Tongue (tissue), 2 donors: ENCODE data around the gene FRMPD4. TPM values are rescaled to one million over a fixed set of nuclear protein-coding genes. Genes with fewer than 3 reads are reported as not detected.
A peak's percentile ranks its signal among the peaks of the same experiment; 100 is the strongest.
"Not testable (repeated sequence)": the region's sequence is repeated elsewhere in the genome, so short reads cannot be mapped to it uniquely, and the experiment has no call there.

Source experiments
- DNase-seq: peaks from one replicate; pipeline ENCODE4 v3.0.0-alpha.2; 2015
- total RNA-seq: library from RNA; depleted of rRNA; stranded (reverse); fragments of >200 nt; gene quantifications from one replicate; pipeline ENCODE4 v1.2.3, GENCODE V29; 2014

Gene FRMPD4
- 0.41 TPM for total RNA-seq

DNA sequence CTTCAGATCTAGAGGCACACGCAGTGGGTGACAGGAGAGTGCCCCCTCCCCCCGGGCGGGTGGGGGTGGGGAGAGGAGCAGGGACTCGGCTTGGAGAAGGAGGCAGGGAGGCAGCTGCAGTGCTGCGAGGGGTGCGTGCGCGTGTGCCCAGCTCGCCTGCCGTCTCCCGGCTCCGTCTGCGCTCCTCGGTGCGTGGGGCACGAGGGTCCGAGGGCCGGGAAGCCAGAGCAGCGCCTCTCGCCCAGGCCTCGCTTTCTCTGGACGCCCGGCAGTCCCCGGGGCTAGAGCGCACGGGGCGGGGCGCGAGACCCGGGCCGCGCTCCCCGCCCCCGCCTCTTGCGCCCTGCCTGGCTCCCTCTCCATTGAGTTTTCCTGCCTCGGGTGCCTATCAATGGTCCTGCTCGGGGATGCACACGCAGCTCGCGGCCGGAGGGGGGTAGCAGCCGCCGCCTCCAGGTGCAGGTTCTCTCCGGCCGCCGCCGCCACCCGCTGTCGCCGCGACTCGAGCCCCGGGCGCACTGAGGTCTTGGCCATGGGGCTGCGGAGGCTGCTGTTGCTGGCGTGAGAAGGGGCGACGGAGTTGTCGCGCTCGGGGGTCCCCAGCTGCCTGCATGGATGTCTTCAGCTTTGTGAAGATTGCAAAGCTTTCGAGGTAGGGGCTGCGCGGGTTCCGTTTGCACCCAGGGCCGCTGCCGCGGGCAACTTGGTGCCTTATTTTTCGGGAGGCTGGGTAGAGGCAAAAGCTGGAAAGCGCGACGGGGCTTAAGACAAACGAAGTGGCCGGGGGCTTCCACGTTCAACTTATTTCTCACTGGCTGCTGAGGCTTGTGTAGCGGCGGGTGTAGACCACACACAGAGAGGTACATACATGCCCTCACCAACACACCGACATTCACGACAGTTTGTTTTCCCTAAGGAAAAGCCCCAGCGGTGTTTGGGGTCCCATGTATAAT is at the start of gene FRMPD4:
Gene FRMPD4 (plus strand): TSS at position 113 of the 953 bp plus-strand sequence. CDS start 499 bp downstream, at position 612.
- DNase-seq = peak; percentile 18

DNA sequence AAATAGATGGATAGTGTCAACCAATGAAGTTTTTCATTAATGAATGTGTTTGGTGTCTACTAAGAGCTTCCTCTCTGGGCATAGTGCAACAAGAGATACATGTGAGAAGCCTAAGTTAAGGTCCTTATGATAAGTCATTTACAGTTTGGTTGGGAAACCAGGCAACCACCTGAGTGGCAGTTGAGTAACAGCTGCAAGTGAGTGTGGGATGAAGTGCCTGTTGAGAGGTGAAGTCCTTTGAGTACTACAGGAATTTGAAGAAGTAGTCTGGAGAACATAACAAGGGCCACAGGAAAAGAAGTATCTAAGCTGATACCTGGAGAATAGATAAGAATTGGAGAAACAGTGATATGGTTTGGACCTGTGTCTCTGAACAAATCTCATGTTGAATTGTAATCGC is 48.5 kb upstream of the FRMPD4 start:
- DNase-seq = no peak

DNA sequence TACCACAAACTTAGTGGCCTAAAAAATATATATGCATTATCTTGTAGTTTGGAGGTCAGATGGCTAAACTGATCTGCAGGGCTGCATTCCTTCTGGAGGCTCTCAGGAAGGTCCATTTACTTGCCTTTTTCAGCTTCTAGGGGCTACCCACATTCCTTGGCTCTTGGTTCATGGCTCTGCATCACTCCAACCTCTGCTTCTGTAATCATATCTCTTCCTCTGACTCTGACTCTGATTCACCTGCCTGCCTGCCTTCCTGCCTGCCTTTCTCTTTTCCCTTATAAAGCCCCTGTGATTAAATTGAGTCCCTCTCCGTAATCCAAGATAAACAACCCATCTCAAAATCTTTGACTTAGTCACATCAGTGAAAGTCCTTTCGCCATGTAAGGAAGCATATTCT is 25.0 kb upstream of the FRMPD4 start:
- no peak for DNase-seq

DNA sequence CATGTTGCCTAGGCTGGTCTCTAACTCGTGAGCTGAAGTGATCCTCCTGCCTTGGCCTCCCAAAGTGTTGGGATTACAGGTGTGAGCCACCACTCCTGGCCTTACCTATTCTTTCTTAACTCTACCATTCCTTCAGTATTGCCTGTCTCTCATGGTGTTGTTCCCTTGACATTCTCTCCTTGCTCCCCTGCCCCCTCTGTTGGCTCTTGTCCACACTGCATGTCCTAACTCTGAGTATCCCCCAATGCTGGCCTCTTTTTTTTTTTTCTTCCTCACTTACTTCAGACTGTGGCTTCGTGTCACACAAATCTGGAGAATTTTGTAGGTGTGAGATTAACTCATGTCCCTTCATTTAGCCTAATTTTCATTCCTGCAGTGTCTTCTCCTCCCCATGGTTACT is 22.9 kb upstream of the FRMPD4 start:
- no peak for DNase-seq

DNA sequence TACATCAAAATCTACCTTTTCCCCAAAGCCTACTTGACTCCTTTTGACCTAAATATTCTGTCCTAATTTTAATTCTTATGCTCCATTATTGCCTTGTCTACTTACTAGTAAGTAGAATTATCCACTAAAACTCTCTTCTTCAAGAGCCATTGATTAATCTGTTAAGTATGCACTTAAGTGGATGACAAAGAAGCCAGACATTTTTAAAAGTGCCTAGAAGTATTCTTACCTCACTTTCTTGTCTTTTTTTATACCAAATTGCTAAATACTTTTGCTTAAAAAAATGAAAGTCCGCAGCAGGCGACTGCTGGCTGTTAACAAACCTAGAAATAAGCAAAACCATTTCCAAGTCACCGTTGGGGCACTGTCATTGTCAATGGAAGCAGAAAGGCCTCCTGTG is 20.1 kb upstream of the FRMPD4 start:
- no peak for DNase-seq

DNA sequence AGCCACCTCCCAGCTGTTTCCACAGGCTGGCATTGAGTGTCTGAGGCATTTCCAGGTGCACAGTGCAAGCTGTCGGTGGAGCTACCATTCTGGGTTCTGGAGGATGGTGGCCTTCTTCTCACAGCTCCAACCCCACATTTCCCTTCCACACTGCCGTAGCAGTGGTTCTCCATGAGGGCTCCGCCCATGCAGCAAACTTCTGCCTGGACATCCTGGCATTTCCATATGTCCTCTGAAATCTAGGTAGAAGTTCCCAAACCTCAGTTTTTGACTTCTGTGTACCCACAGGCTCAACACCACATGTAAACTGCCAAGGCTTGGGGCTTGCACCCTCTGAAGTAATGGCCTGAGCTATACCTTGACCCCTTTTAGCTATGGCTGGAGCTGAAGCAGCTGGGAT is 10.3 kb upstream of the FRMPD4 start:
- DNase-seq = no peak

DNA sequence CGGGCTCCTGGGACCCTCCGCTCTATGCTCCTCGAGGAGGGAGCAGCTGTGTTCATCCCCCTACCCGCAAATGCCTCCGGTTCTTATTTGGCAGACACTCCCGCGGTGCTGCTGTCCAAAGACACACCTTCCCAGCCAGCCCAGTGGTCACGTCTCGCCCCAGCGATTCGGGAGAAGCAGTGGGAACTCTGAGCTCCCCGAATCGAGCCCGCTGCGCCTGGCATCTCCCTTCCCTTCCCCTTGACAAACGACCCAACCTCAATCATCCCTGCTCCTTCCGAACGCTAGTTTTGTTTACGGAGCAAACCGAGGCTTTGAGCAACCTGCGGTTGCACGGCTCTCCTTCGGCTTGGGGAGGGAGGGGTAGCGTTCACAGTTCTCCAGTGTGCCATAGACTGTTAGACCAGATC is 317 bp upstream of the FRMPD4 start:
- DNase-seq = peak; percentile 8

DNA sequence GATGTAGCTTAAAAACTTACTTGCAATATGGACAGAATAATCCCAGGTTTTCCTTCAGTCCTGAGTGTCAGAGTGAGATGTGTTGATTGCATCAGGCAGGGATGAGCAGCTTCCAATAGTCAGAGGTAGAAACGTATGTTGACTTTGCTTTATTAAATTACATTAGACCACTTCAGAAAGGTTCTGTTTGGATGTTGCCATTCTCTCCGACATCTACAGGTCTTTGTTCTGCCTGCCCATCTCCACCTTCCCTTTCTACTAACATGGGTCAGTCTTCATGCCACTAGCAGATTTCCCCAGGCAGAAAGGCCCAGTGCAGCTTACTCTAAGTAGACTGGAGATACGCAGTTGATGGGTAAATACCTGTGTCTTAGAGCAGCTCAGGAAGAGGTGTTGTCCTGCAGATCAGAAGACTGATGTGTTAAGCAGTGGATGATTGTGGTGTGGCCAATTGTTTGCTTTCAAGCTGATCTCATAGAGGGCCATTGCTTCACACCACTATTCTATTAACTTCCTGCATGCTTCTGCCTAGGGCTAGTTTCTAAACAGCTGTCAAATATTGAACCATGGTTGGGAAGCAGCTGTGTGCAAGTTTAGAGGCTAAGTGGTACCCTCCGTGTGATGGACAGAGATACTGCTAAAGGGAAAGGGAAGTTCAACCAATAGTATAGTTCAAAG is 1.8 kb downstream of the FRMPD4 start:
- no peak for DNase-seq

DNA sequence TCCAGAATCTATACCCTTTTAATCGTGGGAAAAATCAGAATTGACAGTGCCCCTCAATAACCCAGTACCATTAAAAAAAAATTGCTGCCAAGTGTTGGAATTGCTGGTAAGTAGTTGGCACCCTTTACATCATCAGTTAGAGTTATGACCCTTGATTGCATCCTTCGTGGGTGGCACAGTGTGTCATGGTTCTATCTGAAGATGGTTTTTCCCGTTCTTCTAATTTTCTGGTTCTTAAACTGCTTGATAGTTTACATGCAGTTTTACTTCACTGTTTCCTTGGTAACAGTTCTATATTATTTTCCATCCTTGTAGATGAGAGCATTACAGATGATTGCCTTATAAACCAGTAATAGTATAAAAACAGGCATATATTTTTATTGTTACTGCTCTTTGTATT is 3.2 kb downstream of the FRMPD4 start:
- no peak for DNase-seq

DNA sequence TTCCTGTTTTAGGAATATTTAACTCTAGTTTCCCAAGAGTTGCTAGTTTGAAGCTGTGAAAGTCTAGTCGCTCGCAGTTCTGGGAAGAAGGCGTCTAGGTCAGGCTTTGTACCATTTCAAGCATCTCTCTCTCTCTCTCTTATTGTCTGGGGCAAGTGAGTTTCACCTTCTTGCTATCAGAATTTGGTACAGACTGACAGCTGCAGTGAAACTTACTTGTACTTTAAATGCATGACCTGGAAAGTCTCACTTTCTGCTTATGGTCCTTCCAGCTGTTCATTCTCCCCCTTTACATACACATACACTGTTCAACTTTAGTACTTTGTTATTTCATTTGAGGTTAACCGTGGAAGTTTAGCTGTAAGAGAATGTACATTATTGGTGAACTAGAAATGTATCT is 4.4 kb downstream of the FRMPD4 start:
- no peak for DNase-seq

DNA sequence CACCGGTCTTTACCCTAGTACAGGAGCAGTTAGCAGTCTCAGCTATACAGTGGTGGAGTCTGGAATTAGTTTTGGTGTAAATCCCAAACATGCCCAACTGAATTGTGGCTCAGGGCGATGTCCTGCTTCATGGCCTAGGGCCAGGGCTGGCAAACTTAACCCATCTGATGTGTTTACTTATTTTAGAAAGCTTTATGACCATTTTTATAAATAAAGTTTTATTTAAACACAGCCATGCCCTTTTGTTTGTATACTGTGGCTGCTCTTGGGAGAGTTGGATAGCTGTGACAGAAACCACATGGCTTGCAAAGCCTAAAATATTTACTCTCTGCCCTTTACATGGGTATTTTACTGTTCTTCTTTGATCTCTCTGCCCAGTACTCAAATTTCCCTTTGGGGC is 7.1 kb downstream of the FRMPD4 start:
- no peak for DNase-seq

DNA sequence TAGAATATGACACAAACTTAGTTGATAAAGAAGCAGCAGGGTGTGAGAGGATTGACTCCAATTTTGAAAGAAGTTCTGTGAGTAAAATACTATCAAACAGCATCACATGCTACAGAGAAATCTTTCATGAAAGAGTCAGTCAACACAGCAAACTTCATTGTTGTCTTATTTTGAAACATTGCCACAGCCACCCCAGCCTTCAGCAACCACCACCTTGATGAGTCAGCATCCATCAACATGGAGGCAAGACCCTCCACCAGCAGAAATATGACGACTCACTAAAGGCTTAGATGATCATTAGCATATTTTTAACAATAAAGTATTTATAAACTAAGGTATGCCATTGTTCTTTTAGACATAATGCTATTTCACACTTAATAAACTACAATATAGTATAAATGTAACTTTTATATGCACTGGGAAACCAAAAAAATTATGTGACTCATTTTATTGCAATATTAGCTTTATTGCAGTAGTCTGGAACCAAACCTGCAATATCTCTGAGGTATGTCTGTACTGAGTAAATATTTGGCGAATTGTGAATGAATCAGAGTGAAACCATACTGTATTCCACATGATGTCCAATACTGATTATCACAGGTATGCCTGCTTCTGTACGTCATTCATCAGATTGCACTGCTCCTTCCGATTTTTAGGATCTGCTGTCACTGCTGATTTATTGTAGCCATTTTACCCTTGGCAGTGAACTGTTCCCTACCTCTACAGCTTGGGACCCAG is 11.6 kb downstream of the FRMPD4 start:
- no peak for DNase-seq

DNA sequence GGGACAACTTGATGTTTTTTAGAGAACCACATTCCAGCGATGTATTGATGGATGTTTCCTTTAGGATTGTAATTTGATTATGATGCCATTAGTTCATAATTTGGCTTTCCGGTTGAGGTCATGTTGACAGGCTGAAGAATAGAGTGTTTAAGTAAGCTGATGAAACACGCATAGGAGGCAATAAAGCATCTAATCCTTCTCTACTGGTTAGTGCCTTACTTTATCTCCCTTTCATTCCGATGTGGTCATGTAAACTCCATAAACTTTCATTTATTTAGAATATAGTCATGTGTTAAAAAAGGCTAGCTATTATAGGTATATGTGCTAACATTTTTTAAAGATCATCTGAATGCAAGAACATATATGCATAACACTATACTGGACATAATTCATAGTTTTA is 15.0 kb downstream of the FRMPD4 start:
- no peak for DNase-seq

DNA sequence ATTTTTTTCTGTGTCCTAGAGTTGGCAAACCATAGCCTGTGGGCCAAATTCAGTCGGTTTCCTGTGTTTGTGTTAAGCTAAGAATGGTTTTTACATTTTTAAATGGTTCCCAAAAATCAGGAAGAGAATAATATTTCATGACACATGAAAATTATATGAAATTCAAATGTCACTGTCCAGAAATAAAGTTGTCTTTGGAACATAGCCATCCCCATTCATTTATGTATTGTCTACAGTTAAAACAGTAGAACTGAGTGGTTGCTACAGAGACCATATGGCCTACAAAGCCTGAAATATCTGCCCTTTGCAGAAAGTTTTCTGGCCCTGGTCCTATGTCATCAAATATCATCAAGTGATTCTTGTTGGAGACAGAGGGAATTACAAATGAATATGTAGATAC is 15.5 kb downstream of the FRMPD4 start:
- DNase-seq = peak; percentile 10

DNA sequence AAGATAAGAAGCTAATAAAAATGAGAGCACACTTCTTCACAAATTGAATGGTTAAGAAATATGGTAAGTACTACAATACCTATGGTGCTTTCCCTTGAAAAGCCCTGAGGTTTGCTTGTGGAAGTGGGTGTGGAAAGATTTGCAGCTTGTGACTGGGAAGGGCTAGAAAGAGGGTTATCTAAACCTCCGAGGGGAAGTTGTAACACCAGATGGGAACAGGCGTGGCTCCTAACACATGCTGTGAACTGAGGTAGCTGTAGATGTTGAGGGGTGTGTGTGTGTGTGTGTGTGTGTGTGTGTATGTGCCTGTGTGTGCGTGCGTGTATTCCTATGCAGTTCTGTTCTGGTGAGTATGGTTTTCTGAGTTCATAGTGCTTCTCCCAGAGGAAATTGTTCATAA is 21.5 kb downstream of the FRMPD4 start:
- DNase-seq = no peak

DNA sequence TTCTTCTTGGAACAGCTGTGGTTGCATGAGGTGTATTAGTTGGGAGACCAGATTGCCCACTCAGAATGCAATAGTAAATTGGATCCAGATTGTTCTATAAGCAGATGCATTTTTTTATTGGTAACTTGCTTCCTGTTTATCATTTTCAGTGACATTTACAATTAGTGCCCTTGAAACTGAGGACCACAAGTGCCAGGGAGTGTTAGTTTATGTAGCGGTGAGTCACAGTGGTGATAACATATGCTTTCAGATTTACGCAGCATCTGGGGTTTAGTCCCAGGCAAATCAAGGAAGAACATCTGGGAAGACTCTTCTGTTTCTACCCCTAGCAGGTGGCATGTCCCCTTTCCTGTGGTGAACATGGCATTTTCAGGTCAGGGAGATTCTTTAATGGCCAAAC is 24.1 kb downstream of the FRMPD4 start:
- no peak for DNase-seq

DNA sequence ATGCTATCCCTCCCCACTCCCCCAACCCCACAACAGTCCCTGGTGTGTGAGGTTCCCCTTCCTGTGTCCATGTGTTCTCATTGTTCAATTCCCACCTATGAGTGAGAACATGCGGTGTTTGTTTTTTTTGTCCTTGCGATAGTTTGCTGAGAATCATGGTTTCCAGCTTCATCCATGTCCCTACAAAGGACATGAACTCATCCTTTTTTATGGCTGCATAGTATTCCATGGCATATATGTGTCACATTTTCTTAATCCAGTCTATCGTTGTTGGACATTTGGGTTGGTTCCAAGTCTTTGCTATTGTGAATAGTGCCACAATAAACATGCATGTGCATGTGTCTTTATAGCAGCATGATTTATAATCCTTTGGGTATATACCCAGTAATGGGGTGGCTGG is 25.9 kb downstream of the FRMPD4 start:
- not testable (repeated sequence) for DNase-seq

DNA sequence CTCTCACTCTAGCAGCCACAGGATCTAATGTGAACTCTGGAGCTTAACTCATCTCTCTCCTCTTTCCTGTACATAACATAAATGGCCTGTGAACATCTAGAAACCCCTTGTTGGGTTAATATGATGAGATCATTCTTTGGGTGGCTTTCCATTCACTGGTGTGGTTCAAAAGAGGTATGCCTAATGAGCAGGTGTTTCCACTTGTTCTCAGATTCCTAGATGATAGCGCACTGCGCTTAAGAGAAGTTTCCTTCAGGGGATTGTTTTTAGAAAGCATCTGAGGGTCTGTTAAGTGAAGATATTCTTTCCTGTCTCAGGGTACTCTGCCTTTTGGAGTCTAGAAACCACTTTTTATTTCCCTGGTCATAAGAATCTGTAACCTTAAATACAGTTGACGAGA is 32.5 kb downstream of the FRMPD4 start:
- DNase-seq = no peak

DNA sequence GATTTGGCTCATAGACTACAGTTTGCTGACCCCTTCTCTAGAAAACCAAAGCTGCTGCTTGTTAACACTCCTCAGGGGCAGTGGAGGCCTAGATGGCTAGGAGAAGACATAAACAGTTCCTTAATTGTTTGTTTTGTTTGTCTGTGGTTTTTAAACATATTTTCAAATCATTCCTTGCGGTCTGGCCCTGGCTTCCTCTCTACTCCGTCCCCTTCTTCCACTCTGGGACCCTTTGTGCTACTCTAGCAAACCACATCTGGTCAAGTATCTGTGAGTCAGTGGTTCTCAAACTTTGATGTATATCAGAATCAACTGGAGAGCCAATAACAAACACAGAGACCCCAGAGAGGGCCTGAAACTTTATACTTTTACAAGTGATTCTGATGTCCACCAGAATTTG is 36.1 kb downstream of the FRMPD4 start:
- DNase-seq = no peak

DNA sequence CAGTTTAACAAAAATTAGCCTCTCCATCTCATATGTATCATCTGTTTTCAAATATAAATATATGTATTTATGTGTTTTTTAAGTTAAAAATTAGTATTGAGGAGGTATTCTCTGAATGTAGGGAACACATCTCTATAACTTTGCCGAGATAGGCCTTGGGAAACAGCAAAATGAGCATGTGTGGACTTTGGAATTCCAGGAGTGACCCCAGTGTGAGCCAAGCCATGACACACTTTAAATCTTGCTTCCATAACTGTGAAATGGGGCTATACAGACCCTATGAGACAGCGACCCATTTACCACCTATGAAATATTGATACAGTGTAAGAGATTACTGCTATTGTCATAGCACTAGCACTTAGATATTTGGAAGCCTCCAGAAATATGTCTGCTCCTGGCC is 58.8 kb downstream of the FRMPD4 start:
- no peak for DNase-seq

DNA sequence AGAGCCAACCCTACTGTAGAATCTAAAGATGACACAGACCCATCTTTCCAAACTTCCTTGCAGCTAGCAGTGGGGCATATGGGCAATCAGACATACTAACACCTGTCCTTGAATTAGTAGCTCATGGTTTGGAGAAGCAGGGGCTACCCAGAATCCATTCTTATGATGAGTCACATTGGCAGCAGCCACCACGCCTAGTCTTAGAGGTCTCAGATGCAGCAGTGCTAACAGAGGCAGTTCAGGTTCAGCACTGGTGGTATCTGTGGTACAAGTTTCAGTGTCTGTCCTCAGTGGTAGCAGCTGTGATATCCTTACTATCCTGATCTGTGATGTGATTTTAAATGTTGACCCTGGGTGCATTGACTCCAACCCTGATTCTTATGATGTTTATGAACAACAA is 68.1 kb downstream of the FRMPD4 start:
- DNase-seq = no peak

DNA sequence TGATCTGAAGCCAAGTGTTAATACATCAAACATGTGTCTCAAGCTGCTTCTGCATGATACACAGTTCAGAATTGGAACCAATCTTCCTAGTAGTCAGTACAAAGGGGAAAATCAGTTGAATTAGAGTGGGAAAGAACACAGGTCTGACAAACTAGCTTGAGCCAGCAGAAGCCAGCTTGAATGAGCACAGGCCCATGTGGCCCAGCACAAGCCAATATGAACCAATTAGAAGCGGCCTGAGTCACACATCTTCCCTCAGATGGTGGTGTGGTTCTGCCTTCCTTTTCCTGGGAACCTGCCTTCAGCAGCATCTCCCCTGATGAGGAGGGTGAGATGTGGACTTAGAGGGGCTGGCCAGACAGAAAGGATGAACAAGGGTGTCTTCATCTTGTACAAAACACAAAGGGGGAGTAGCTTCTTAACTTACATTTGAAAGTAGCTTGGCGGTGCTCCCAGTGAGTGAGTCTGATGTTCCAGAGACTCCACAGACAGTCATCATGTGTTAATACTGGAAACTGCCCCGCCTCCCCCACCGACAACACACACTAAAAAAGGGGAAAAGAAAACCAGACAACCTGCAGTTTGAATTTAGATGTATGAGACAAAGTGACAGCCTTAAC is 72.0 kb downstream of the FRMPD4 start:
- DNase-seq = peak; percentile 7

DNA sequence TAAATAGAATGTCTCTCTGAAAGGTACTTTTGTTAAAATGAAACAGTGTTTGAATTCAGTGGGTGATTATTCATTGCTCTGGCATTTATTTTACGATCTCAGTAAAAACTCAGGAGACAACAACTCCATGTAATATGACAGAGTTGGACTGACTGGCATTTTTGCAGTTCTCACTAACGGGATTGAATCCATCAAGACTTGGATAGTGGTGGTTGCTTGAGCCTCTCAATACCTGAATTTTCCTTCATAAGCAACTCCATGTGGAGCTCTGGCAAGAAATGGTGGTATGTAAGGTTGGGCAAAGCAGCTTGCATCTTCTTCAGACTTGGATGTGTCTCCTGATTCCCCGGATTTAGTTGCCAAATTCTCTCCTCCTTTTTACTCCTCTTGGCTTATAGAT is 72.7 kb downstream of the FRMPD4 start:
- no peak for DNase-seq
